NCI-H187 treated with DMSO at 0.1 percent for 48 hours (cell line): Measurements from ENCODE around the gene BMPR2.
"Not testable (repeated sequence)": the region's sequence is repeated elsewhere in the genome, so short reads cannot be mapped to it uniquely, and the experiment has no call there.

Source experiments
- DNase-seq: peaks from one replicate; lab custom pipeline; 2025; lab: John Stamatoyannopoulos, UW

Gene BMPR2

DNA sequence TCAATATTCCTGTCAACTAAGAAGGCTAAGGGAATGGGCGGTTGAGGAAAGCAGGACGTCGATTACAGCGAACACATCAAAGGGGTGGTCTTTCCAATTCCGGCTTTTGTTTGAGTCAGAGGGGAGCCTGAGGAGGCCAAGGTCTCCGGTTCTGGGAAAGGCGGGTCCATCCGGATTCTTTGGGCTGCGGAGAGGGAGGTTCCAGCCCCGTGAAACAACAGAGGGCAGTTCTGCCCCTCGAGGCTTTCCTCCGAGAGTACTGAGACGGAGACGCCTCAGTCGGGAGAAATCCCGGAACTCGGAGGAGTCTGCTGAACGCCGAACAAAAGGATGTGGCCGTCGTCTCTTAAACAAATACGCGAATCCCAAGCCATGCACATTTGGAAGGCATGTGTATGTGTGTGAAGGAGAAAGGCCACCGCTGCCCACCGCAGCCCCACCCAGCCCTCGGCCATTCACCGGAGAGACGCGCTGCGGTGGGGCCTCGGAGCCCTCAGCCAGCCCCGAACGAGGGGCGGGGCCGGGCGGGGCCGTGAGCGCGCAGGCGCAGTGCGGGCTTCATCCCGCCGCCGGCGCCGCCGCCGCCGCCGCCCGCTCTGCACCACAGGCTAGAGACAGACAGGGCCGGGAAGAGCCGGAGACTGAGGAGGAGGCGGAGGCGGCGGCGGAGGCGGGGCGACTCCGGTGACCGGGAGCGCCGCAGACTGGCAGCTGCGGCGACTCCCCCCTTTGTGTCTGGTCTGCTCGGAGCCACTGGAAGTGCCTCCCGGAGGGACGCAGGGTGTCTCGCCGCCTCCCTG, at the start of gene BMPR2:
Gene BMPR2, plus strand, starts transcription at position 719 of the 800 bp plus-strand sequence. CDS start 1,148 bp downstream, outside the sequence.
- DNase-seq, result peak; percentile 13

DNA sequence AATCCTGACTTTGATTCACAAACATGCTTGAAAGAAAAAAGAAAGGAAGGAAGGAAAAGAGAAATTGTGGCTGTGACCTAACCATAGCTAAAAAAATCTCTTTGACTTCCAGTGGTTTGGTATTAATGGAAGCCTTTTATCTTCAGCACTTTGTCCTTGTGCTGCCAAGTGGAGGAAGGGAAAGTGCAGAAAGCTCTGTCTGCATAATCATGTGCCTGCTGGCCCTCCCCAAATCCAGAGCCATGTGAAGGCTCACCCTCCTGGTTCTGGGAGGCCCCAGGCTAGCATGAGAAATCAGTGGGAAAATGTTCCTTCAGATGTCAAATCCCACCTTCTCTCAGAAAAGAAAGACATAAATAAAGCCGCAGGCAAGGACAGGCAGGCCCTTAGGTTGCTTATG, 48.3 kb upstream of the BMPR2 start:
- DNase-seq, result no peak

DNA sequence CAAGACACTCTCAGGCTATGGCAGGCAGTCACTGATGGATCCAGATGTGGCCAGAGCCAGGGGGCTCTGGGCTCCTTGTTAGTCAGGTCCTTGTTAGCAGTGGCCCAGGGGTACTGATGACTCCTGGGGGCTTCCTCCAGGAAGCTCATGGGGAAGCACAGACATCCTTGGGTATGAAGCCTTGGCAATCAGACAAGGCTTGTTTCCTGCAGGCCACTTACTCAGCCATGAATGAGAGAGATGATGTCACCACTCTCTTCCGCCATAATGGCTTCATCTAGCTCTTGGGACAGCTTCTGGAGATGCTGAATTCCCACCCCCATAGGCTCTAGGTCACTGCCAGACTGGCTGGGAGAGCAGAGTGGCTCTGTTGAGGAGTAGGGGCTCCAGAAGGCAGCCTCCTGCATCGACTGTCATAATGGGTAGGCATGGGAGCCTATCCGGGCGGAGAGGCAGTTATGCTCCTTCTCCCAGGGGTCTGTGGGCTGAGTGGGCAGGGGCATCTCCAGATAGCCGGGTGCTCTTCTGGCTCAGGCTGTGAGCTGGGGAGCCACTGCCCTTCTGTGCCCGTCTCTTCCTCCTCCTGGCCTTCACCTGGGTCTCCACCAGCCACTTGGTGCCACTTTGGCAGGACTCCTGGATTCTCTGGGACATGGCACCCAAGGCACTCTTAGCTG, 40.2 kb upstream of the BMPR2 start:
- no peak for DNase-seq

DNA sequence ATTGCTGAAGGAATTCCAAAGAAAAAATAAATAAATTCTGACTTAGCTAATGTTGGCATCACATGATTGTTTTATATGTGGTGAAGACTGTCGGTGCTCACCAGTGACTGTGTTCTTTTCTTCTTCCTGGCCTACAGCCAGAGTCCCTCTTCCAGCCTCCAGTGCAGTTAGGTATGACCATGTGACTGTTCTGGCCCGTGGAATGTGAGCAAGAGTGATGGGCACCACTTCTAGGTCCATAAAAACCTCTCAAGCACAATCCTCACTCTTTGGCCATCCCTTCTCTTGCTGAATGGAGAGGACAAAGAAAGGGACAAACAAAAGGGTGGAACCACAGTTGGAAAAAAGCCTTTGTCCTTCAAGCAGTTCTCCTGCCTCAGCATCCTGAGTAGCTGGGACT, 39.0 kb upstream of the BMPR2 start:
- no peak for DNase-seq

DNA sequence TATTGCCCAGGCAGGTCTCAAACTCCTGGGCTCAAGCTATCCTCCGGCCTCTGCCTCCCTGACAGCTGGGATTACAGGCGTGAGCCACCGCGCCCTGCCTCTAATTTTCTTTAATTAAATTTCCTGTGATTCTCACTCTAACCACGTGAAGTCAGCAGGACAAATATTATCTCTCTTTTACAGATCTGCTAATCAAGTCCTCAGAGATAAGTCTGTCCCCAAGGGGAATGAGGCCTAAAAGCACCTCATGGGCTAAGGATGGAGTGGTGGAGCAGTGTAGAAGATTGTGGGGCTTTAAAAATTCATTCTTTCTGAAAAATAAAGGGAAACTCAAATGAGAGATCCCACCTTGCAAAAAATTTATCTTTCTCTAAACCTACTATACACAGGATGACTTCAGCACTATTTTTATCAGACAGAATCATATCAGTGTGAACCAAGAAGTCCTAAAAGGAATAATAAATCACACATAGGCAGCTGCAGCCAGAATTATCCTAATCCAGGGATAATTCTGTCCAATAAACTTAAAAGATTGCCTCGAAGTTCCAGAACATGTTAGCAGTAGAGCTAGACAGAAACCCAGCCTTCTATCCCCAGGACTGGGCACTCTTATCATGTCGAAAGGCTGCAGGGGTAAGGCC, 38.3 kb upstream of the BMPR2 start:
- no peak for DNase-seq

DNA sequence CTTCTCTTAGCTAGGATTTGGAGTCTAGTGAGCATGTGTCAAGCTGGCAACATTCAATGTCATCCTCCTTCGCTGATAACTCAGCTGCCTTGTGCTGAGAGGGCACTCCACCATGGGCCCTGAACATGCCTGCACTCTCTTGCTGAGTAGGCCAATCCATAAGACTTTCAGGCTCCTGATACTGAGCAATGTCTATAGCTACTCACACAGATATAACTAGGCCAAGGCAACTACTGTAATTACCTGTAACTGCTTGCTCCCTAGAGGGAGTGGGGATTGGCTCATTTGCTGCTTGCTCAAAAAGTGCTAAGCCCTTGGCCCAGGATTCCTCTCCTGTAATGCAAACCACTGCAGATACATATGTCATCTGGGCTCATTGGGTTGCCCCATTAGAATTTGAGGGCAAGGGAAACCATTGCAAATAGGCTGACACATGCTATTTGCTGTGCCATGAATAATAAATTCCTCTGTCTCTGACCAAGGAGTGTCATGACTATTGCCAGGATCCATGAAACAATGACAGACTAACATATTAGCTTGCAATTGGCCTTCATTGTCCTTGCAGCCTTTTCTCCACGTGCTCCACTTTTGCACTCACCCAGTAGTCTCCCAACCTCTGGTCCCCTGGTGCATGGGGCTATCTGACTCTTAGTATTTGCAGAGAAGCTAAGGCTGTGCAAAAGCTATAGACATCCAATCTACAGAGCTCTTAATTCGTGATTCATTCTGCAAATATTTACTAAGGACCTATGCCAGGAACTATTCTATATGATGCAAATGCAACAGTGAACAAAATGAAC, 36.9 kb upstream of the BMPR2 start:
- no peak for DNase-seq

- no peak for DNase-seq
These were observed 31.9 kb upstream of the BMPR2 start for GRCh38 chr2:202344178-202344577.

- no peak for DNase-seq
These were observed 29.9 kb upstream of the BMPR2 start for GRCh38 chr2:202346180-202346579.

- DNase-seq, result no peak
These were observed 22.7 kb upstream of the BMPR2 start for GRCh38 chr2:202353430-202353829.

DNA sequence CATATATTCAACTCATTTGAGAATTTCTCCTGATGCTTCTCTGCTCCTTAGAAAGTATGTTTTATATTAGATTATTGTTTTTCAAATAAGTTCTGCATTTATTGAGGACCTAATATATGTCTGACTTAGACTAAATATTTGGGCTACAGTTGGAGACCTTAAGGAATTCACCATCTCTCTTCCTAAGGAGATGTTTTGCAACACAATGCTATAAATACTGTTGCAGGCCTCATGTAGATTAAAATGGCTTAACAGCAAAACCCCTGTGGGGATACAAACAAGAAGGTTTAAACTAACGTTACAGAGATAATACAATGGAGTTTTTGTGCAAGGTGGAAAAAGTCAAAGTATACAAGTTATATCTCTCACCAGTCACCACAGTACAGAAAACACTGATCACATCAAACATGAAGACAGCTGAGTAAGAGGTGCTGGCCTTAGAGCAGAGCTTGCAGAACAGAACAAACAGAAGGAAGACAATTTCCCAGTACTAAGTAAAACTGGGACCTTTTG, 20.1 kb upstream of the BMPR2 start:
- no peak for DNase-seq

- not testable (repeated sequence) for DNase-seq
These were observed 17.2 kb upstream of the BMPR2 start for GRCh38 chr2:202358924-202359323.

DNA sequence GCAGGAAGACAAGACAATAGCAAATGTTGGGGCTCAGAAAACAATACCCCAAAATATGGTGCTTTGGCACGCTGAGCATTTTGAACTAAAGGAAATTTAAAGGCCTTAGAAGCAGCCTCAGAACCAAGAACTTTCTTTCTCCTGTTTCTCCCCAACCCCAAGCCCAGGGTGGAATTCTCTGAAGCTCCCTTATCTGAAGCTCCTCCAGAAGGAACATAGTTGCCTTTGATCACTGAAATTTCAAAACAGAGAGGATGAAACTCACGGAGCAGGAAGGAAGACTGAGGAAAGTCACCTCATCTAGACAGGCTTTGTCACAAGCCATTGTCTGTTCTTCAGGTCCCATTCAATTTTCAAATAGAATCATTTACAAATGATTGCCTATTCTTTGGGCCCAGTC, 15.5 kb upstream of the BMPR2 start:
- DNase-seq, result no peak

DNA sequence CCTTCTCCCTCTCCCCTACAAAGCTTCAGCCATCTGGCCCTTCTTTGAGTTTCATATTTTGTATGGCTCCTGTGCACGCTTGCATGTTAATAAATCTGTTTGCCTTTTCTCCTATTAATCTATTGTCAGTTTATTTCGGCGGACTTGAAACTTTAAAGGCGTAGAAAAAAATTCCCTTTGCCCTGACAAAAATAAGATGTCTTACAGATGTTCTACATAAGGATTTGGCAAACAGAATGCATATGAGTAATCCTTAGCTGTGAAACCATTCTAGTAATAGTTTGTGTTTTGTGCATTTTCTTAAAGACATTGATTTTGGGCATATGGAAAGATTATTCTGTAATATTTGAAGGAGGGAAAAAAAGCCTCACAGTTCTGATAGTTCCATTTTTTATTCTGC, 15.0 kb upstream of the BMPR2 start:
- DNase-seq, result no peak

- no peak for DNase-seq
These were observed 2.6 kb upstream of the BMPR2 start for GRCh38 chr2:202373490-202373889.

DNA sequence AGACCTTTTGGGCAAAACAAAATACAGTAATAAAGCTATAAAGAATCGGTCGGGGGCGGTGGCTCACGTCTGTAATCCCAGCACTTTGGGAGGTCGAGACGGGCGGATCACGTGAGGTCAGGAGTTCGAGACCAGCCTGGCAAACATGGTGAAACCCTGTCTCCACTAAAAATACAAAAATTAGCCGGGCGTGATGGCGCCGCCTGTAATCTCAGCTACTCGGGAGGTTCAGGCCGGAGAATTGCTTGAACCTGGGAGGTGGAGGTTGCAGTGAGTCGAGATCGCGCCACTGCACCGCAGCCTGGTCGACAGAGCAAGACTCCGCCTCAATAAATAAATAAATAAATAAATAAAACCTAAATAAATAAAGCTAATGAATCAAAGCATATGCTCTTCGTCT, 1.7 kb upstream of the BMPR2 start:
- DNase-seq, result not testable (repeated sequence)

DNA sequence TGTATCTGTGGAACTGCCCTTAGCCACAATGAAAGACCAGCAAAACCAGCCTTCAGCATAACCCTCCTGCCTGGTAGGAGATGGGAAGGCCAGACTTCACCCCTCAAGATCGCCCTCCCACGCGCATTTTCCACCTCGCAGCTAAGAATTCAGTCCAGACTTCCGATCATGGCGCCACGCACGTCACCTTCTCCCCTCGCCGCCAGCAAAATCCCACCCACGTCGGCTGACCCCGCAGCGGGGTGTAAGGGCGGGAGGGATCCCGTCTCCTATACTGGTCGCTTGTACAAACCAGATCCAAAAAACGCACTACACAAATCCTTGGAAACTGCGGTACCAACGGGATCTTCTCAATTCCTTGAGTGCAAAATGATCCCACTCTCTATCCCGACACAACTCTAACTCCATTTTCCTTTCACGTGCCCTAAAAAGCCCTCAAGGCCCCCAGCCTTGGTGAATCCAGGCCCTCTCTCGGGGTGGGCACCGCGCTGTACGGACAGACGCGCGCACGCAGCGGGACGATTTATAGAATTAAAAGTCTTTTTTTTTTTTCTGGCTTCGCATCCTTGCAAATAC, 1.0 kb upstream of the BMPR2 start:
- DNase-seq, result no peak

- no peak for DNase-seq
These were observed 506 bp downstream of the BMPR2 start for GRCh38 chr2:202376460-202377206.

DNA sequence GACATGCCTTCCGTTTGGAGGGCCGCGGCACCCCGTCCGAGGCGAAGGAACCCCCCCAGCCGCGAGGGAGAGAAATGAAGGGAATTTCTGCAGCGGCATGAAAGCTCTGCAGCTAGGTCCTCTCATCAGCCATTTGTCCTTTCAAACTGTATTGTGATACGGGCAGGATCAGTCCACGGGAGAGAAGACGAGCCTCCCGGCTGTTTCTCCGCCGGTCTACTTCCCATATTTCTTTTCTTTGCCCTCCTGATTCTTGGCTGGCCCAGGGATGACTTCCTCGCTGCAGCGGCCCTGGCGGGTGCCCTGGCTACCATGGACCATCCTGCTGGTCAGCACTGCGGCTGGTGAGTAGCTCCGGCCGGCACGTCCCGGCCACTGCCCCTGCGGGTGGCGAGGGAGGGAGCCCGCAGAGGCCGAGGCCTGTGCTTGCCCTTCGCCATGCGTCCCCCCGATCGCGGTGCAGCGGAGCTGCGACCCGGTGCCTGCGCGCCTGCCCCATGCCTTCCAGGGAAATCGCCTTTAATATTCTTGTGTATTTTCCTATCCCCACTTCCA, 1.2 kb downstream of the BMPR2 start:
- no peak for DNase-seq

- no peak for DNase-seq
These were observed 1.9 kb downstream of the BMPR2 start for GRCh38 chr2:202378001-202378400.

- DNase-seq, result no peak
These were observed 2.7 kb downstream of the BMPR2 start for GRCh38 chr2:202378662-202379358.
